ENCODE results near the gene LRFN3.

Gene LRFN3

DNA sequence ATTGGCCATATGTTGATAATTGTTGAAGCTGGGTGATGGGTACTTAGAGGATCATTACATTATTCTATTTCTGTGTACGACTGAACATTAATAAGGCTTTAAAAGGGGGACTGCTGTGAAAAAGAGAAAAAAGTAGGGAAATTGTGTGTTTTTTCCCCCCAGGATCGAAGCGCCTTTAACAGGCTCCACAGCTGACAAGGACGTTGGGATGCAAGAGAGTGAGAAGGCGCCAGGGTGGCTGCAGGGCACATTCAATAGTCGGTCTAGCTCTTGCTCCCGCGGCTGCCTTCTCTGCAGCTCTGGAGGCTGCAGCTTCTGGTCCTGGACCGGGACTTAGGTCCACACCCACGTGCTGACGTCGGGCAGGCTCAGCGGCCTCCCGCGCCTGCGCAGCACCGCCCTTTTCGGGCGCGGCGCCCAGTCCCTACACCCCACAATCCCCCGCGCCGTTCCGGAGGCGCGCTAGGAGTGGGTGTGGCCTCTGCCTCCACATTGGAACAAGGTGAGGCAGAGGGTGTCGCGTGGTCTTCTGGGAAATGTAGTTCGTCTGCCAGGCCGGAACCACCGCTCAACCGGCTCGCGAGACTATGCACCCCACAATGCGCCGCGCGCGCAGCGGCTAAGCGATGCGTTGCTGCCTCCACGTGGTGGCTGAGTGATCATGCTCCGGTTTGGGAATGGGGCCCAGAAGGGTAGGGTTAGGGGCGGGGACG, 4.9 kb upstream of the LRFN3 start:
- peak overlapping the region; percentile 27 for H3K4me3 ChIP-seq (replicated peaks; ENCODE audit: low read depth, low read length)
- DNase-seq (ENCODE audit: low read depth), result peak; percentile 100
- TF ChIP-seq, protein P1, sequence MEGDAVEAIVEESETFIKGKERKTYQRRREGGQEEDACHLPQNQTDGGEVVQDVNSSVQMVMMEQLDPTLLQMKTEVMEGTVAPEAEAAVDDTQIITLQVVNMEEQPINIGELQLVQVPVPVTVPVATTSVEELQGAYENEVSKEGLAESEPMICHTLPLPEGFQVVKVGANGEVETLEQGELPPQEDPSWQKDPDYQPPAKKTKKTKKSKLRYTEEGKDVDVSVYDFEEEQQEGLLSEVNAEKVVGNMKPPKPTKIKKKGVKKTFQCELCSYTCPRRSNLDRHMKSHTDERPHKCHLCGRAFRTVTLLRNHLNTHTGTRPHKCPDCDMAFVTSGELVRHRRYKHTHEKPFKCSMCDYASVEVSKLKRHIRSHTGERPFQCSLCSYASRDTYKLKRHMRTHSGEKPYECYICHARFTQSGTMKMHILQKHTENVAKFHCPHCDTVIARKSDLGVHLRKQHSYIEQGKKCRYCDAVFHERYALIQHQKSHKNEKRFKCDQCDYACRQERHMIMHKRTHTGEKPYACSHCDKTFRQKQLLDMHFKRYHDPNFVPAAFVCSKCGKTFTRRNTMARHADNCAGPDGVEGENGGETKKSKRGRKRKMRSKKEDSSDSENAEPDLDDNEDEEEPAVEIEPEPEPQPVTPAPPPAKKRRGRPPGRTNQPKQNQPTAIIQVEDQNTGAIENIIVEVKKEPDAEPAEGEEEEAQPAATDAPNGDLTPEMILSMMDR (IDR thresholded peaks at IDR 0.05; ENCODE audit: low read length, missing control alignments), result peak; percentile 85

- TF ChIP-seq, protein P1 (IDR thresholded peaks at IDR 0.05; ENCODE audit: low read length, missing control alignments), result no peak
- no peak overlapping the region for H3K4me3 ChIP-seq (replicated peaks; ENCODE audit: low read depth, low read length)
- no peak for DNase-seq (ENCODE audit: low read depth)
Observed at GRCh38 chr19:35931874-35932202, 4.3 kb upstream of the LRFN3 start.

GRCh38 chr19:35932291-35932936, 3.8 kb upstream of the LRFN3 start:
- H3K4me3 ChIP-seq (replicated peaks; ENCODE audit: low read depth, low read length), result no peak overlapping the region
- TF ChIP-seq, protein P1 (IDR thresholded peaks at IDR 0.05; ENCODE audit: low read length, missing control alignments), result no peak

DNA sequence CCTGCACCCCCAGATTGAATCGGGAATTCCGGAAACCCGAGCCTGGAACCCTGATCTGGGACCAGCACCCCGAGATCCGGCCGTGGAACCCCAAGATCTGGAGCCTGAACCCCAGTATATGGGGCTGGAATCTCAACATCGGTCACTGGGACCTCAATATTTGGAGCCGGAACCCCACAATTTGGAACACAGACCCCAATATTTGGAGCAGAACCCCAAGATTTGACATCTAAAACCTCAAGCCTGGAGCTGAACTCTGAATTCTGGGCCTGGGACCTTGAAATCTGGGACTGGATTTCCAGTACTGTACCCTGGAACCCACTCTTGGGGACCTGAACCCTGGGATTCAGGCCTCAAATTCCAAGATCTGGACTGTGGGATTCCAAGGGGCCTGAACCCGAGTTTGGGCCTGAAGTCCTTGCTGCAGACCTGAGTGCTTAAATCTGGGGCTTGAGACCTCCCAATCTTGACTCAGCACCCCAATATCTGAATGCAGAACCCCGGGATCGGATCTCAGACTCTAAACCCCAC, 629 bp downstream of the LRFN3 start:
- DNase-seq (ENCODE audit: low read depth), result no peak
- TF ChIP-seq, protein P1 (IDR thresholded peaks at IDR 0.05; ENCODE audit: low read length, missing control alignments), result no peak
- H3K4me3 ChIP-seq (replicated peaks; ENCODE audit: low read depth, low read length), result peak overlapping the region; percentile 78

More at GRCh38 chr19:35932291-35932936, 3.8 kb upstream of the LRFN3 start:
- DNase-seq (ENCODE audit: low read depth), result no peak

- DNase-seq (ENCODE audit: low read depth), result no peak
- TF ChIP-seq, protein P1 (IDR thresholded peaks at IDR 0.05; ENCODE audit: low read length, missing control alignments), result no peak
- H3K4me3 ChIP-seq (replicated peaks; ENCODE audit: low read depth, low read length), result peak overlapping the region; percentile 78
Observed at GRCh38 chr19:35937345-35938281, 1.4 kb downstream of the LRFN3 start.

DNA sequence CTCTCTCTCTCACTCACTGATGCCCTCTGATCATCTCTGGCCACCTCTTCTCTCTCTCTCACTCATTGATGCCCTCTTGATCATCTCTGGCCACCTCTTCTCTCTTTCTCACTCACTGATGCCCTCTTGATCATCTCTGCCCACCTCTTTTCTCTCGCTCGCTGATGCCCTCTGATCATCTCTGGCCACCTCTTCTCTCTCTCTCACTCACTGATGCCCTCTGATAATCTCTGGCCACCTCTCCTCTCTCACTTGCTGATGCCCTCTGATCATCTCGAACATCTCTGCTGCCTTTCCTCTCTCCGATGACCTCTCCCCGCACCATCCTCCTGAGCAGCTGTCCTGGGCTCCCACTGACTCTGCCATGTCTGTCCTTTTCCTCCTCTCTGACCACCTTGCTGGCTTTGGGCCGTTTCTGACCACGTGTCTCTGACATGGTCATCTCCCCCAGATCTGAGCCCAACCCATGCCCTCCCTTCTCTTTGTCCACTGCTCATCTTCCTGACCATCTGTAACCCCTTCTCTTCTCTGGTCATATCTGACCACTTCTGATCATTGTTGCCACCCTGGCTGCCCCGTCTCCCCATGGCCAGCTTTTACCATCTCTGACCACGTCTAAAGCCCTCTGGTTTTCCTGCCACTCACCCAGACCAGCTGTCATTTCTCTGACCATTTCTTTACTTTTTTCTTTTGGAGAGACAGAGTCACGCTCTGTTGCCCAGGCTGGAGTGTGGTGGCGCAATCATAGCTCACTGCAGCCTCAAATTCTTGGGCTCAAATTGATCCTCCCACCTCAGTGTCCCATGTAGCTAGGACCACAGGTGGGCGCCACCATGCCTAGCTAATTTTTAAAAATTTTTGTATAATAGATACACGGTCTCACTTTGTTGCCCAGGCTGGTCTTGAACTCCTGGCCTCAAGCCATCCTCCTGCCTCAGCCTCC, 2.4 kb downstream of the LRFN3 start:
- H3K4me3 ChIP-seq (replicated peaks; ENCODE audit: low read depth, low read length), result peak overlapping the region; percentile 78
- TF ChIP-seq, protein P1 (IDR thresholded peaks at IDR 0.05; ENCODE audit: low read length, missing control alignments), result no peak
- DNase-seq (ENCODE audit: low read depth), result no peak
